ENCODE measurements around the gene ADAM12. TPM values are rescaled to one million over a fixed set of nuclear protein-coding genes. Genes with fewer than 3 reads are reported as not detected.
"Not testable (repeated sequence)": the region's sequence is repeated elsewhere in the genome, so short reads cannot be mapped to it uniquely, and the experiment has no call there.

Gene ADAM12
- total and polyA plus RNA-seq, 5 donors = 0.14 to 2.7 (median 1.4) TPM

DNA sequence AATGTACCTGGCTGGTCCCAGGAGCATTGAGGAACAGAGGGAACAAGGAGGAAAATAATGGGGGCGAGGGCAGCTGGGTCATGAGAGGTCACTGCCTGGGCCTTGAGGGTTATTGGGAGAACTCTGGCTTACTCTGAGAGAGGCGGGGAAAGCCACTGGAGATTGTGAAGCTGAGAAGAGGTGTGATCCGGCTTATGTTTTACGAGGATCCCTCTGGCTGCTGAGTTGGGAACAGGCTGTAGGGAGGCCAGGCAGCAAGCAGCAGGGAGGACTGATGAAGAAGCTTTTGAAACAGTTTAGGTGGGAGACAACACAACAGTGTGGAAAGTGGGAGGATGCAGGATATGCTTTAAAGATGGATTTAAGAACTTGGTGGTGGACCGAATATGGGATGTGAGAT lies 404.6 kb downstream of the ADAM12 start:
- no peak overlapping the region for H3K4me3 ChIP-seq (ENCODE audit: low read length)
- 93% methylated on average over 5 of the region's 5 CpGs for WGBS
- no peak for ATAC-seq
- intact Hi-C loops (cut with DNase I) = loop anchor here (1.0 to 10.0 kb wide), 7 partner anchors 401 to 1871 kb away; partner anchors contain the start of gene ADAM12 (in 2 of the 4)
- H3K27ac ChIP-seq (ENCODE audit: low read length) = no peak overlapping the region
- no peaks in the 10 kb centered on the region for H3K4me1 ChIP-seq (ENCODE audit: control insufficient read depth, insufficient read depth, low read length)
- no peak for DNase-seq
- H3K27me3 ChIP-seq (ENCODE audit: control insufficient read depth, insufficient read depth) = no peaks in the 10 kb centered on the region
- H3K9me3 ChIP-seq (ENCODE audit: control insufficient read depth, low read length) = no peaks in the 10 kb centered on the region

DNA sequence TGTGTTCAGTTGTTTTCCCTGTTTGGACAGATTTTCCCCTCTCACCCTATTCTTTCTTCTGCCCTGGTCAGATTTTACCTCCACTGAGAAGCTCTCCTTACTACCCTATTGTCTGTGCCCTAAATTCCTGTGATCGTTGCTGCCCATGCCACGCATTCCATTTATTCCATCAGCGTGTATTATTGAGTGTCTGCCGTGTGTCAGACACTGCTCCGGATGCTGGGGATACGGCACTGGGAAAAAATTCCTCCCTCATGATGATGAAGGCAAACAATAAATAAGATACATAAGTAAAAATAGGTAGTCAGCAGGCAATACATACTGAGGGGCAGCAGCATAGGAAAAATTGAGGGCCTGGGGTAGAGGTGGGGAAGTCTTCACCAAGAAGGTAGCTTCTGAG lies 405.1 kb downstream of the ADAM12 start:
- no peak for ATAC-seq
- H3K27me3 ChIP-seq (ENCODE audit: control insufficient read depth, insufficient read depth) = no peaks in the 10 kb centered on the region
- no peak overlapping the region for H3K27ac ChIP-seq (ENCODE audit: low read length)
- H3K9me3 ChIP-seq (ENCODE audit: control insufficient read depth, low read length) = no peaks in the 10 kb centered on the region
- DNase-seq = no peak
- H3K4me1 ChIP-seq (ENCODE audit: control insufficient read depth, insufficient read depth, low read length) = no peaks in the 10 kb centered on the region
- no peak overlapping the region for H3K4me3 ChIP-seq (ENCODE audit: low read length)
- WGBS = 71% methylated on average over 6 of the region's 6 CpGs
- intact Hi-C loops (cut with DNase I) = loop anchor here (1.0 to 10.0 kb wide), 7 partner anchors 402 to 1872 kb away; partner anchors contain the start of gene ADAM12 (in 2 of the 4)

DNA sequence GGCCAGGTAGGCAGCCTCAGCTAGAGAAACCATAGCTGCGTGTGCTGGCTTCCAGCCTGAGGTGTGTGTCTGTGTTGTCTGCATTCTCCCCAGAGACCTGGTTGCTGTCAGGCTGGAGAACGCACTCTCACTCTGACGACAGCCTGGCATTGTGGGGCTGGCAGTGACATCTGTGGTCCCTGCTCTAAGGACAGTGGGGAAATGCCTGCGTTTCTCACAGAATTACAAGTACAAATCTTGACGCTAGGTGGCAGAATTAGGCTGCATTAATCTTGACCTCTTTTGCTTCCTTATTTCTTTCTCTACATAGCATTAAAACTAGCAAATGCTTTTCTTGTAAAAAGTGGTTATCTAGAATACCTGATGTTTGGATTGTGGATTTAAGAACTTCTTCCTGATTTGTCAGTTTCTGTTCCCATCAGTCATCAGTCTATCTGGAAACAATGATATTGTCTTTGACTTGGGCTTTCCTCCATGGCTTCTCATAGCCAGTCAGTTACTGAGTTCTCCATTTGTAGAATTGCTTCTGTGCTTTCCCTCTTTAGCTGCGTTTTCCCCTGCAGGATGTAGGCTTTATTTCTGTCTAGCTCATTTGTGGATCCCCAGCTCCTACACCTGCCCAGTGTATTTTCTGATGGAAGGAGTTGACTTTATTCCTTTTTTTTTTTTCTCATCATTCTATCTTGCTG lies 405.9 kb downstream of the ADAM12 start:
- DNase-seq = no peak

DNA sequence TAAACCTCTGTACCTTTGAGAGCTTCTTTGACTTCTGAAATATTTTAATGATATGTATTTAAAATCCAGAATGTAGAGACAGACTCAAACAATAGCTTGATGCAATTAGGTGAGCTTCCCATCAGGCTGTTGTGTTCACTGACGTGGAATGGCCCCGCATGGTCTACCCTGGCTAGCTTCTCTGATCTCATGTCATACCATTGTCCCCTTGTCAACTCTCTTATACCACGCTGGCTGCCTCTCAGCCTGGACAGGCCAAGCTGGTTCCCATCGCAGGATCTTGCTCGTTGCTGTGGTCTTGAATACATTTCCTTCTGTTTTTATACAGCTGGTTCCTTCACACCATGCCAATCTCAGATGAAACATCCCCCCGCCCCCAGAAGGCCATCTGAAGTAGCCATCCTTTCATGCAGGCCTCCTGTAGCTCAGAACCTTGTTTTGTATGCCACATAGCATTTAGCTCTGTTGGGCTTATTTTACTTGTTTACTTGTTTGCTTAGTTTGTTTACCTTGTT lies 407.7 kb downstream of the ADAM12 start:
- ATAC-seq (no peak), DNase-seq (no peak)
- Histone ChIP-seq H3K4me3 (ENCODE audit: low read length) (no peak overlapping the region), H3K27me3 (ENCODE audit: control insufficient read depth, insufficient read depth) (no peaks in the 10 kb centered on the region), H3K9me3 (ENCODE audit: control insufficient read depth, low read length) (no peaks in the 10 kb centered on the region), H3K4me1 (ENCODE audit: control insufficient read depth, insufficient read depth, low read length) (no peaks in the 10 kb centered on the region), H3K27ac (ENCODE audit: low read length) (no peak overlapping the region)
- intact Hi-C loops (cut with DNase I) = loop anchor here in 3 of 4 donors (5.0 to 10.0 kb wide), 4 partner anchors 404 to 1874 kb away; partner anchors contain the start of gene ADAM12 (in 2 of the 3)
- WGBS = 71% methylated on average over 6 of the region's 6 CpGs

More for the DNA sequence above, 405.9 kb downstream of the ADAM12 start:
- 11% methylated on average over 6 of the region's 6 CpGs for WGBS
- Histone ChIP-seq H3K27me3 (ENCODE audit: control insufficient read depth, insufficient read depth) (no peaks in the 10 kb centered on the region), H3K9me3 (ENCODE audit: control insufficient read depth, low read length) (no peaks in the 10 kb centered on the region), H3K4me1 (ENCODE audit: control insufficient read depth, insufficient read depth, low read length) (no peaks in the 10 kb centered on the region), H3K27ac (ENCODE audit: low read length) (no peak overlapping the region), H3K4me3 (ENCODE audit: low read length) (no peak overlapping the region)
- ATAC-seq = peak; percentile 61 to 69
- intact Hi-C loops (cut with DNase I) = loop anchor here (2.0 to 10.0 kb wide), 6 partner anchors 402 to 1872 kb away; partner anchors contain the start of gene ADAM12 (in 2 of the 4)

GRCh38 chr10:125979976-125980375 lies 408.3 kb downstream of the ADAM12 start:
- DNase-seq = no peak
- H3K27me3 ChIP-seq (ENCODE audit: control insufficient read depth, insufficient read depth) = no peaks in the 10 kb centered on the region
- H3K4me1 ChIP-seq (ENCODE audit: control insufficient read depth, insufficient read depth, low read length) = no peaks in the 10 kb centered on the region
- intact Hi-C loops (cut with DNase I) = loop anchor here in 3 of 4 donors (5.0 to 10.0 kb wide), 5 partner anchors 405 to 1875 kb away; partner anchors contain the start of gene ADAM12 (in 2 of the 3)
- 83% methylated on average over 7 of the region's 7 CpGs for WGBS
- H3K27ac ChIP-seq (ENCODE audit: low read length) = no peak overlapping the region
- H3K9me3 ChIP-seq (ENCODE audit: control insufficient read depth, low read length) = no peaks in the 10 kb centered on the region
- H3K4me3 ChIP-seq (ENCODE audit: low read length) = no peak overlapping the region
- no peak for ATAC-seq

DNA sequence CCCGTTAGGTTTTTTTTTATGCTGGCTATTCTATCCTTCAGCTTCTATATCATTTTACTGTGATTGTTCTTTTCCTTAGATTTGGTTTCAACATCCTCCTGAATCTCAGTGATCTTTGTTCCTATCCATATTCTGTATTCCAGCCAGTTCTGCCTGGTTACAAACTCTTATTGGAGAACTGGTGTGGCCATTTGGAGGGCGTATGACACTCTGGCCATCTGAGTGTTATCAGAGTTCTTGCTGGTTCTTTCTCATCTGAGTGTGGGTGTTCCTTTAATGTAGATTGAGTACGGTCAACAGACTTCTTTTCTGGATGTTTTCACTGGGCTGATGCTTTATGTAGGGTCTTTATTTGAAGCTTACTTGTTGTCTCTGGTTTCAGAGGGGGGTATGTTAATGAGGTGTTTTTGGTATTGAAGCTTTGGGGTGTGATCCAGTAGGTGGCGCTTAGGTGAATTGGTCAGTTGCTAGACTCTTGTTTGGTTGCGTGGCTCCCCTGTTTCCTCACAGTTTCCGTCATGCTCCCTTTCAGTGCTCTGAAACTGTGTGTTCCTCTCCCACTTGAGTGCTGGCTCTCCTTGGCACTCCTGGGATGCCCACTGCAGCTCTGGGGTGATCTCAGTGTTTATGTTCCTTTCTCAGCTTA lies 411.2 kb downstream of the ADAM12 start:
- no peak for ATAC-seq
- 89% methylated on average over 6 of the region's 6 CpGs for WGBS
- intact Hi-C loops (cut with DNase I) = loop anchor here in 1 of 4 donors (10.0 kb wide), 1 partner anchor 528 kb away; no protein-coding TSS in a partner anchor
- Histone ChIP-seq H3K9me3 (ENCODE audit: control insufficient read depth, low read length) (no peaks in the 10 kb centered on the region), H3K4me3 (ENCODE audit: low read length) (no peak overlapping the region), H3K27me3 (ENCODE audit: control insufficient read depth, insufficient read depth) (no peaks in the 10 kb centered on the region), H3K27ac (ENCODE audit: low read length) (no peak overlapping the region), H3K4me1 (ENCODE audit: control insufficient read depth, insufficient read depth, low read length) (no peaks in the 10 kb centered on the region)
- DNase-seq = no peak

GRCh38 chr10:125970077-125970630 lies 418.1 kb downstream of the ADAM12 start:
- intact Hi-C loops (cut with DNase I) = loop anchor here in 2 of 4 donors (5.0 to 10.0 kb wide), 2 partner anchors 103 to 535 kb away; no protein-coding TSS in a partner anchor
- WGBS = 90% methylated on average over 32 of the region's 36 CpGs
- H3K9me3 ChIP-seq (ENCODE audit: control insufficient read depth, low read length); H3K4me1 ChIP-seq (ENCODE audit: control insufficient read depth, insufficient read depth, low read length); H3K4me3 ChIP-seq (ENCODE audit: low read length); H3K27ac ChIP-seq (ENCODE audit: low read length); DNase-seq; ATAC-seq; H3K27me3 ChIP-seq (ENCODE audit: control insufficient read depth, insufficient read depth): not testable (repeated sequence)

DNA sequence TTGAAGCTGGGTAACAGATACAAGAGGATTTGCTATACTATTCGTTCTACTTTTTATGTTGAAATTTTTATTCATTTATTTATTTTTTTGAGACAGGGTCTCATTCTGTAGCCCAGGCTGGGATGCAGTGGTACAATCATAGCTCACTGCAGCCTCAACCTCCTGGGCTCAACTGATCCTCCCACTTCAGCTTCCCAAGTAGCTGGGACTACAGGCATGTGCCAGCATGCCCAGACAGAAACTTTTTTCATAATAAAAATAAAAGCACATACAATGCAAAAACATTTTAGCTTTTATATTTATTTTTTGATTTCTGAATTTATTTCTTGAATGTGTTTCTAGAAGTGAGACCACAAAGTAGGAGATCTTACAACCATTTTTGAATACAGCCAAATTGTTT lies 420.7 kb downstream of the ADAM12 start:
- Histone ChIP-seq H3K27me3 (ENCODE audit: control insufficient read depth, insufficient read depth) (no peaks in the 10 kb centered on the region), H3K4me1 (ENCODE audit: control insufficient read depth, insufficient read depth, low read length) (no peaks in the 10 kb centered on the region), H3K4me3 (ENCODE audit: low read length) (no peak overlapping the region), H3K9me3 (ENCODE audit: control insufficient read depth, low read length) (no peaks in the 10 kb centered on the region), H3K27ac (ENCODE audit: low read length) (no peak overlapping the region)
- 85% methylated on average over 1 of the region's 1 CpG for WGBS
- no peak for ATAC-seq
- intact Hi-C loops (cut with DNase I) = no loop called here
- DNase-seq = no peak

DNA sequence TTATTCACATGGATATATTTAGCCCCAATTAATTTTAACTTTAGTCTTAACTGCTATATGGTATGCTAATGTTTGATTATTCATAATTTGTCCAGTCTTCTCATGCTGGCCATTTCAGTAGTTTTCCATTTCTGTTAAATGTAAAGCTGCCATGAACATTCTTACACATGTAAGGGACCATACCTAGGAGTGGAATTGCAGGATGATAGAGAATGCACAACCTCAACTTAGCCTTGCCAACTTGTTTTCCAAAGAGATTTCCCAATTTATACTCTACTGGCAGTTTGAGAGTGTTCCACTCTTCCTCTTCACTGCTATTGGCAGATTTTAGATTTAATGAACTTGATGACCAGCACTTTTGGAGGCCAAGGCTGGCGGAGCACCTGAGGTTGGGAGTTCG lies 423.7 kb downstream of the ADAM12 start:
- Histone ChIP-seq H3K27ac (ENCODE audit: low read length) (no peak overlapping the region), H3K4me3 (ENCODE audit: low read length) (no peak overlapping the region), H3K27me3 (ENCODE audit: control insufficient read depth, insufficient read depth) (no peaks in the 10 kb centered on the region), H3K4me1 (ENCODE audit: control insufficient read depth, insufficient read depth, low read length) (no peaks in the 10 kb centered on the region), H3K9me3 (ENCODE audit: control insufficient read depth, low read length) (no peaks in the 10 kb centered on the region)
- DNase-seq = no peak
- 91% methylated on average over 2 of the region's 2 CpGs for WGBS
- intact Hi-C loops (cut with DNase I) = no loop called here
- ATAC-seq = no peak
